Fibroblast of the conjunctiva (primary cell): ENCODE data around the gene SLC12A6.
"Not testable (repeated sequence)": the region's sequence is repeated elsewhere in the genome, so short reads cannot be mapped to it uniquely, and the experiment has no call there.

Source experiments
- DNase-seq: peaks from one replicate; pipeline ENCODE4 v3.0.0-alpha.2; 2010; ENCODE audit warnings: low read depth

Gene SLC12A6

DNA sequence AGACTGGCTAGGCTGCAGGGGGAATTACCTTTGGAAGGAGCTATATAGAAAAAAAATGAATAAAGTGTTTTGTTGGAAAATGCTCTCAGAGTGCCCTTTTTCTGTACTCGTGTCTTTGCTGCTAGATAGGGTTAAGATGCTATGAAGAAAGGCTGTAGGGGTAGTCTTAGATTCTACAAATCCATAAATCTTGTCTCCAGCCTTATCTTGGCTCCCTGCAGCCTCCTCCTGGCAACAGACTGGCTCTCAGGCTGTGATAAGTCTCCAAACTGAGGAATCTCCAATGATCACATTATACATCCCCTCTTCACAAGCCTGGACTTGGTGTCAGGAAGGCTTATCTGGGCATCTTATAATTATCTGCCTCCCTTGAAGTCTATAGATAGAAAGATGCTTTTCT, 20.1 kb upstream of the SLC12A6 start:
- DNase-seq, result no peak

DNA sequence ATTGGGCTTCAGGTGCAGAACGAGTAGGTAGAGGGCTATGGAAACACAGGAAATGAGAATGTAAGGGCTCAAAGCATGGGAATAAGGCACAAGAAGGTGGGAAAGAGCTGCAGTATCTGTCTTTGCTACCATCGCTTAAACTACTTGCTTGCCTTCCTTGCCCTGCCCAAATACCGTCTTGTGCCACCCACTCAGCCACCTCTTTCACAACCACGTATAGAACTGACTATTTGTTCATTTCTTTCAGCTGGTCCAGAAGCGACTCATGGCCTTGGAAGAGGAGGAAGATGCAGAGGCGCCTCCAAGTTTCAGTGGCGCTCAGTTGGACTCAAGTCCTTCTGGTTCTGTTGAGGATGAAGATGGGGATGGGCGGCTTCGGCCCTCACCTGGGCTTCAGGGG, 17.7 kb upstream of the SLC12A6 start:
- DNase-seq, result no peak

DNA sequence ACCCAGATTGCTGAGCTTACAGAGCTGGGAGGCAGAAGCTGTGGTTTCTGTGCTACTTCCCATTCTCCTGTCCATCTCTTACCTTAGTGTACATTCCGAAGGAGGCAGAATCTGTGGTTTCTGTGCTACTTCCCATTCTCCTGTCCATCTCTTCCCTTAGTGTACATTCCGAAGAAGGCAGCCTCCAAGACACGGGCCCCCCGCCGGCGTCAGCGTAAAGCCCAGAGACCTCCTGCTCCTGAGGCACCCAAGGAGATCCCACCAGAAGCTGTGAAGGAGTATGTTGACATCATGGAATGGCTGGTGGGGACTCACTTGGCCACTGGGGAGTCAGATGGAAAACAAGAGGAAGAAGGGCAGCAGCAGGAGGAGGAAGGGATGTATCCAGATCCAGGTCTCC, 16.7 kb upstream of the SLC12A6 start:
- DNase-seq, result no peak

DNA sequence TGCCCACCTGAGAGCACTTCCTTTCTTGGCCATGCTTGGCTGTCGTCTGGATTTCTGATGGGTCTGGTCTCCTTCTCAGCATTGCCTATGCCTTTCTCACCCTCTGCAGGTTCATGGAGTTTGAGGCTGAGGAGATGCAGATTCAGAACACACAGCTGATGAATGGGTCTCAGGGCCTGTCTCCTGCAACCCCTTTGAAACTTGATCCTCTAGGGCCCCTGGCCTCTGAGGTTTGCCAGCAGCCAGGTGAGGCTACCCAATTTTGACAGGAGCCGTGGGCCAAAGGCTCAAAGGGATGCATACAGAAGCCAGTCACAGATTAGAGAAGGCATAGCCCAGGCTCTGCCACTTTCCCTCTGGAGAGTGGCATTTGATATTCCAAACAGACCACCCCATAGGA, 16.0 kb upstream of the SLC12A6 start:
- DNase-seq, result no peak

DNA sequence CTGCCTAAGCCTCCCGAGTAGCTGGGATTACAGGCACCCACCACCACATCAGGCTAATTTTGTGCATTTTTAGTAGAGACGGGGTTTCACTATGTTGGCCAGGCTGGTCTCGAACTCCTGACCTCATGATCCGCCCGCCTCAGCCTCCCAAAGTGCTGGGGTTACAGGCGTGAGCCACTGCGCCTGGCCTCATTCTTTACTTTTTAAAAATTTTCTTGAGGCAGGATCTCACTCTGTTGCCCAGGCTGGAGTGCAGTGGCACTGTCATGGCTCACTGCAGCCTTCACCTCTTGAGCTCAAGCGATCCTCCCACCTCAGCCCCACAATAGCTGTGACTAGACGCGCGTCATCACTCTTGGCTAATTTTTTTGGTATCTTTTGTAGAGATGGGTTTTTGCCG, 15.4 kb upstream of the SLC12A6 start:
- not testable (repeated sequence) for DNase-seq

DNA sequence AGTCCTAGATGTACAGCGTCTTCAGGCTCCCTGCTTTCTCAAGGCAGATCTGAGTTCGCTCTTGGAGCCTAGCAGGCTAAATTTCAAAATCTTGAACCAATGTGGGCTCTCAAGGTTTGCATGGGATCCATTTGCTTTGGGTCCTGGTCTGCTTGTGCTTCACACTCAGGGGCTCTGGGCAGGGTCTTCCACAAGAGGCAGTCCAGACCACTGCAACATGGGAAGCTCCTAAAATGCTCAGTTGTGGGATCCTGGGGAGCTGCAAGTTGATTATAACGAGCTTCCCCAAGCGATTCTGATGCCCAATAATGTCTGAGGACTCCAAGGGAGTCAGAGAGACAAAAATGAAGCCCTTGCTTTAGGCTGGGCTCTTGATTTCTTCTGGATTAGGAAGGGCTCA, 12.2 kb upstream of the SLC12A6 start:
- no peak for DNase-seq

DNA sequence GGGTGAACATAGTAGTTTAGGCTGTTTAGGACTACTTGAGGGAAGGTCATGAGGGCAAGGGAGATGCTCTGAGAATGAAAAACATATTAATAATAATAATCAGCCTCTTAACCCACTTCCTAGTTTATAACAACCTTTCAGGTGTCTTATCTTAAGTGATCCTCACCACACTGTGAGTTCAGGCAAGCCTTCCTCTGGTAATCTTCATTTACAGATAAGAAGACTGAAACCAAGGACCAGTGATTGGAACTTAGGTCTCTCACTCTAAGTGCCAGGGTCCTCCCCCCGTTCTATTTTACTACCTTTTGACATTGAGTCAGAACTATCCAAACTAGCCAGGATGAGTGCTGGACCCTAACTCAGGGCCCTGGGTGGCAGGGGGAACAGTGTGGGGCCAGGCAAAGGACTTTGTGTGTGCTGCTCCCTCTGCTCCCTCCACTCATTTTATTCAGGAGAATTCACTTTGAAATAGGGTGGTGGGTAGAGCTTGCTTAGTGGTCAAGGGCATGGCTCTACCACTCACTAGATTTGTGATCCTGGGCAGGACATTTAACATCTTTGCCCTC, 11.2 kb upstream of the SLC12A6 start:
- no peak for DNase-seq

DNA sequence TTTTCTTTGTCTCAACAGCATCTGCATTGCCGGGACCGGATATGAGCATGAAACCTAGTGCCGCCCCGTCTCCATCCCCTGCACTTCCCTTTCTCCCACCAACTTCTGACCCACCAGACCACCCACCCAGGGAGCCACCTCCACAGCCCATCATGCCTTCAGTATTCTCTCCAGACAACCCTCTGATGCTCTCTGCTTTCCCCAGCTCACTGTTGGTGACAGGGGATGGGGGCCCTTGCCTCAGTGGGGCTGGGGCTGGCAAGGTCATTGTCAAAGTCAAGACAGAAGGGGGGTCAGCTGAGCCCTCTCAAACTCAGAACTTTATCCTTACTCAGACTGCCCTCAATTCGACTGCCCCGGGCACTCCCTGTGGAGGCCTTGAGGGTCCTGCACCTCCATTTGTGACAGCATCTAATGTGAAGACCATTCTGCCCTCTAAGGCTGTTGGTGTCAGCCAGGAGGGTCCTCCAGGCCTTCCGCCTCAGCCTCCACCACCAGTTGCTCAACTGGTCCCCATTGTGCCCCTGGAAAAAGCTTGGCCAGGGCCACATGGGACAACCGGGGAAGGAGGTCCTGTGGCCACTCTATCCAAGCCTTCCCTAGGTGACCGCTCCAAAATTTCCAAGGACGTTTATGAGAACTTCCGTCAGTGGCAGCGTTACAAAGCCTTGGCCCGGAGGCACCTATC, 10.5 kb upstream of the SLC12A6 start:
- no peak for DNase-seq

DNA sequence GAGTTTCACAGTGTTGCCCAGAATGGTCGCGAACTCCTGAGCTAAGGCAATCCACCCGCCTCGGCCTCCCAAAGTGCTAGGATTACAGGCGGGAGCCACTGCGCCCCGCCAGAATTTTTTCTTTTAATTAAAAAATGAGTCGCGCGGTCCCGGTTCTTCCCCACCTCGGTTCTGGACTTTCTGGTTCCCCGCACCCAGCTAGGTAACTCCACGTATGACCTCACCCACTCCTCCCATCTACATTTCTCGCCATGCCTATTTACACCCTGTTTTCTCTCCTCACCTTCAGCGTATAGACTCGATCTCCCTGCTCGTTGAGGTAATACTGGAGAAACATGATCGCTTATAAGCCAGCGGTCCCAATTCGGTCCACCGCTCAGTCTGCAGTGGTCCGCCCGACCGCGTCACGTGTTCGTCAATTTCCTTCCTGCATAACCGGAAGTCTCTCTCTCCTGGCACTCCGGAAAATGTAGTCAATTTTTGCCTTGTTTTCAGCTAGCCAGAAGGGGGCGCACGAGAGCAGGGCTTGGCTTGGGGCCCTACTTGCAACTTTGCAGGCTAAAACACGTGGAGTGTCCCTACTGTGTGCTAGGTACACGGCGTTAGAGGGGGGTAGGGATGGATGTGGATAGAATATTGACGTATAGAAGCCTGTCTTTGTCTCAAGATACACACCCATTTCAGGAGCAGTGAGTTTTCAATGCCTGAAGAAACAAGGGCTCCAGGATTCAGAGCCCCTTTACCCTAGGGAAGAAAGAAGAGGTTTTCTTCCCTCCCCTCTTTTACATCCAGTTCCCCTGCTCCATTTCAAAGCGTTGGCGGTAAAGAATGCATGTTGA, 5.4 kb upstream of the SLC12A6 start, which contains the start of the genes NOP10 and NUTM1:
NOP10 (minus strand) TSS at position 400 of the 839 bp plus-strand sequence; CDS start at position 337, 63 bp downstream.
NUTM1 (plus strand) TSS at position 579 of the 839 bp plus-strand sequence. CDS start 382 bp downstream, outside the sequence.
- DNase-seq, result peak; percentile 87

DNA sequence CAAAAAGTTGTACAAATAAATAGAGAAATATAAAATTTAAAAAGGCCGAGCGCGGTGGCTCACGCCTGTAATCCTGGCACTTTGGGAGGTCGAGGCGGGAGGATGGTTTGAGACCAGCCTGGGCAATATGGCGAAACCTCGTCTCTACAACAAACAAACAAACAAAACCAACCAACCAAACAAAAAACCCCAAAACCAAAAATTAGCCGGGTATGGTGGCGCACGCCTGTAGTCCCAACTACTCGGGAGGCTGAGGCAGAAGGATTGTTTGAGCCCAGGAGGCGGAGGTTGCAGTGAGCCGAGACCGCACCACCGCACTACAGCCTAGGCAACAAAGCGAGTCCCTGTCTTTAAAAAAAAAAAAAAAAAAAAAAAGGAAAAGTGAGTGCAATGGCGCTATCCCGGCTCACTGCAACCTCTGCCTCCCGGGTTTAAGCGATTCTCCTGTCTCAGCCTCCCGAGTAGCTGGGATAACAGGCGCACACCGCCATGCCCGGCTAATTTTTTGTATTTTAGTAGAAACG, 4.7 kb upstream of the SLC12A6 start:
- DNase-seq, result not testable (repeated sequence)

DNA sequence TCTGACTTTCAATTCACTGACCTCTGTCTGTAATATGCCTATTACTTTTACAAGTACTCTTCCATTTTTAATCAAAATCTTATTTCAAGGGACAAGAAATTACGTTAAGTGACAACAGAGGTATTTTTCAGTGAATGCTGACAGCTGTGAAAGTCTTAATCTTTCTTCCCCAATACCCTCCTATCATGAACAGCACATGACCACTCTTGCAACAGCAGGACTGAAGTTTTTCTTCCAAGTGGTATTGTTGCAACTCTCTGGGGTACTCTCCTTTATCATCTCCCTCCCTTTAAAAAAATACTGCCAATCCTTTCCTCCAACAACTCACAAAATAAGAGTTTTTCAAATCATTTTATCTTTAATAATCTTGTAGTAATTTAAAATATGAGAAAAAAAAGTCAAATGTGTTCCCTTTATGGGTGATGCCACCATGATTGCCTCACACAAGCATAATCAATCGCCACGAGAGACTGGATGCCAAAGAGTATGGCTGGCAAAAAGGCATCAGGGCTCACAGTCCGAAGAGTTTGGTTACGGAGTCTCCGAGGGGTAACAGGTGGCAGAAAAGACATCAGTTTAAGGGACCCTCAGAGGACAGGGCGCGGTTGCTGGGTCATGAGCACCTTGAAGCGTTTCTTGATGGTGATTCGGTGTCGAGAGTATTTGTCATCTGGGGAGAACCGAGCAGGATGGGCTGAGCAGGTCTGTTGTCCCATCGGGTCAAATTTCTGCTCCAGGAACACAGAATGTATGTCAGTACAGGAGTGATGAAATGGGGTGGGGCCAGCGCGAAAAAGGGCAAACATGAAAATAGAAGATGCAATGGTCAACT, 4.0 kb upstream of the SLC12A6 start:
- DNase-seq, result no peak

DNA sequence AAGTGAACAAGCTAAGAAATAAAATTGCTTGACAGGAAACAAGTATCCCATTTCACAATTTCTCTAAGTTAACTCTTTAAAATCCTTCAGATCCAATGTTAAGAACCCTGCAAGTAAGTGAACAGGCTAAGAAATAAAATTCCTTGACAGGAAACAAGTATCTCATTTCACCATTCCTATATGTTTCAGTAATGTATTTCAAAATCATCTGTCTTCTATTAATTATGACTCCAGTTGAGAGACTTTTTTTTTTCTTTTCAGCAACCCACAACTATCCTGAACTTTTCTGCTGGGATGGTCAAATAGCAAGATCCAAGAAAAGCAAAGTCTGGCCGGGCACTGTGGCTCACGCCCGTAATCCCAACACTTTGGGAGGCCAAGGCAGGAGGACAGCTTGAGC, 2.4 kb upstream of the SLC12A6 start:
- DNase-seq, result no peak

DNA sequence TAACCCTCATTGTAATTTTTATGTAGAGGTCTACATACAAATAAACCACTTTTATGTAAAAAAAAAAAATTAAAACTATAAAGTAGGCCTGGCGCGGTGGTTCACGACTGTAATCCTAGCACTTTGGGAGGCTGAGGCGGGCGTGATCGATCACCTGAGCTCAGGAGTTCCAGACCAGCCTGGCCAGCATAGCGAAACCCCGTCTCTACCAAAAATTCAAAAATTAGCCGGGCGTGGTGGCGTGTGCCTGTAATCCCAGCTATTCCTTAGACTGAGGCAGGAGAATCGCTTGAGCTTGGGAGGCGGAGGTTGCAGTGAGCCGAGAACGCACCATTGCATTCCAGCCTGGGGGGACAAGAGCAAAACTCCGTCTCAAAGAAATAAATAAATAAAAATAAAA, 766 bp upstream of the SLC12A6 start:
- DNase-seq, result no peak

DNA sequence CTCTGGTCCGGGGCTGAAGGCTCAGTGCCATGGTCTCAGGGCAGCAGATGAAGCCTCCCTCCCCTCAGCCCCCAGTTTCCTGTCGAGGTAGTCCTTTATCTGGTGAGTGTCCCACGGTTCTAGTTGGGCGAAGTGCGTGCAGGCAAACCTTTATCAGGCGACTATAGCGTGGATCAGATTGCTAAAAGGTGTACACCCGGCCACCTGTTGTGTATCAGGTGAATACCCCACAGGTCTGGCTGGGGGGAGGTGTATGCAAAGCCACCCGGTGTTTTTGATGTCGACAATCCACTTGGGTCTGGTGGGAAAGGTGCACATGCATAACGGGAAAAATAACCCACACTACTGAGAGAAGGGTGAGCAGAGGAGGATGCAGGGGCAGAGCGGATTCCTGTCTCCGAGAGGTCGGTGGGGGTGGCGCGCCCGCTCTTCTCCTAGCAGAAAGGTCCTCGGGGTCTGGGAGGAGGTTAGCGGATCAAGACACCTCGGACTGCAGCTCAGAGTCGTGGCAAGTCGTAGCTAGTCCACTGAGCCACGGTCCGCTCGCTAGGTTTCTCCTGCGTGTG, 507 bp downstream of the SLC12A6 start:
- DNase-seq, result no peak

DNA sequence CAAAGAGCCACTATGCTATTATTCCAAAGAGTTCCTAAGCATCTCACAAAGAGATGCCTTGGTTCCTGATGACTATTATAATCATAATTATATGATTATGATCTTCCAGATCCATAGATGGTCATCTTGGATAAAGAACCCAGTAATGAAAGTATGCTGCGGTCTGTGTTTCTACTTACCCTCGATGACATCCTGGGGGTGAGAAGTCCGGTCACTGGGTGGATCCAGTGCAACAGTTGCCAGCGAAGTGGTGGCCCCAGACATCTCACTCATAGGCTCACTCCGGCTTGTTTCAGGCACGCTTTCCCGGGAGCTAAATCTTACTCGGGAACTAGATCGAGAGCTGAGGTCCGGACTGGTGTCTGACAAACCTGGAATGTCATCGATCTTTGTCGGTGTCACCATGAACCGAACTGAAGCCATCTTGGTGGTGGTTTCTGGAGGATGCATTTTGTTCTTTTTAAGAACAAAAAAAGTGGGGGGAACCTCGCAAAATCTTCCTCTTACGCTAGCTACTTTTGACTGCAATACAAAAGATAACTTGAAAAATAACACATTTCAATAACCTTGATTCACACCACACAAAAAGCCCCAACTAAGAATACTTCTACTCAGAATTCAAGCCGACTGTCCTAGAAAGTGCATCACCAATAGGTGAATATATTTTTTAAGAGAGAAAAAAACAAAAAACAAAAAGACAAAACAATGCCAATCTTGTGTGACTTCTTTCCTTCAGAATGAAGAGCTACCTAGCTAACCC, 1.2 kb downstream of the SLC12A6 start:
- no peak for DNase-seq

DNA sequence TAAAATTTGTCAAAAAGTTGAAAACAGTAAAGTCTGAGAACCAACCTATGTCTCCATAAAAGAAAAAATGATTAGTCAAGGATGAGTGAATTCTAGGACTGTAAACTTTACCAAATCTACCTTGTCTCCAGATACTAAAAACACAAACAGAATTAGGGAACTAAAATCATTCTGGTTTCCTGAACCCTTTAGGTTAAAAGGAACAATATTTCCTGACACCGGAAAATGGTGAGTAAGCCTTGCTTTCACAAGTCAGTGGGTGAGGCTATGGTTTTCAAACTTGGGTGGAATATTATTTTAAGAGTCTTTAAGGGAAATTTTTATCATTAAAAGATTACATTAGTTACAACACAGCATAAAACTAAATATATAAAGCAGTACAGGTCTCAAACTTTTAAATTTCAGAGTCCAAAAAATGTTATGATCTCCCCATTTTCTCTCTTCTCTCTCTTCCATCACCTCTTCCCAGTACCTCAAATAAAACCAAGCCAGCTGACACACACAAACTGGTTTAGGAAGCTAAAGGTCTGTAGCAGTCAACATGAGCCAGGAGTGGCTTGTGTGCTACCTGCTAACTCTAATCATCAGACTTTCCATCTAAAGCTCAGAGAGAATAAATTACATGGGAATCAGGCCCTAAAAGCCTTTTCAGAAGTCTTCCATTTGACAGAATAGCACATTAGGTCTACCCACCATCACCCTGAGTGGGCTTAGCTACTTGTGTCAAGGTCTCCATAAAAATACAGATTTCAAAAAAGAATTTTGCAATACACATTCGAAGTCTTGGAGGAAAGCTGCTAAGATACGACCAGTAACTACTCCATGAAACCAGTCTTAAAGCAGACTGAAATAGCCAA, 2.2 kb downstream of the SLC12A6 start:
- DNase-seq, result no peak

DNA sequence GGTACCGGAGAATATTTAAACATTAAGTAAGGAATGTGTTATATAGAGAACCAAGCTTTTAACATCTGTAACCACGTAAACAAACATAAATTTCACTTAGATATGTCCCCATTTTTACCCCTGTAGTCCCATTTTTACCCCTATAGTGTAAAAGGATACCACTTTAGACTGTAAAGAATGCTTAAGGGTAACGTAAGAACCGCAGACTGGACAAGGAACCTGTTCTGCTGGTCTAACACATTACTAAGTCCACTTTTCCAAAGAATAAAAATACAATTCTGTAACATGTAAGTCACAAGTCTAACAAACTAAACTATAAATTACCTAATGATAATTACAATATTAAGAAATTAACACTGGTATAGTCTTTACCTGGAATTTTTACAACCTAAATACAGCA, 2.9 kb downstream of the SLC12A6 start:
- DNase-seq, result no peak

DNA sequence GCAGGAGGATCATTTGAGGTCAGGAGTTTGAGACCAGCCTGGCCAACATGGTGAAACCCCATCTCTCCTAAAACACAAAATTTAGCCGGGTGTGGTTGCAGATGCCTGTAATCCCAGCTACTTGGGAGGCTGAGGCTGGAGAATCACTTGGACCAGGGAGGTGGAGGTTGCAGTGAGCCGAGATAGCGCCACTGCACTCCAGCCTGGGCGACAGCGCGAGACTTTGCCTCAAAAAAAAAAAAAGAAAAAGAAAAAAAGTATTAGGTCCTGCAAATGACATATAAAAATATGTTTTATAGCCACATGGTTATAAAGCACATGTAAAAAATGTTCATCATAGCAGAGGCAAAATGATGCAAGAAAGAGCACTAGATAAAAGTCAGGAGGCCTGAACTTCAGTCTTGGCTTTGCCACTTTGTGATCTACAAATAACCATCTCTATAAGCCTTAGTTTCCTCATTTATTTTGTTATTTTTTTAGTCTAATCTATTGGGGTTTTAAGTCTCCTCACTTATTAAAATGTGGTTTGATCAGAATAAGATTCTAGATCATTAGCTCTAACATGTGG, 4.9 kb downstream of the SLC12A6 start:
- DNase-seq, result no peak

DNA sequence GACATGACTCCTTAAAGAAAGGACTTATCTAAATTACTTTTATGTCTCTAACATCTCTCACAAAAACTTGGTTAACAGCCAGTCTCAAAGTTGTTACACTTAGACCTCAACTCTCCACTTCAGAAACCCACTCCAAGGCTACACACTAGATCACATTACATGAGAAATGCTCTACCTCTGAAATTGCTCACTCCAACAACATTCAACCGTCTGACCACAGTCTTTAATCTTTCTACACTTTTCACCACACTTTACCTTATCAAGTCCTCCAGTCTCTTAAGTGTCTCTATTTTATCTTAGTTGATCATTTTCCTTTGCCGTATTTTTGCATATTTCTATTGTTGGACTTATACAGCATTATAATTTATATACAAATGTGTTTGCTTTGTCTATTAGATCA, 5.8 kb downstream of the SLC12A6 start:
- DNase-seq, result no peak
